Measurements from ENCODE around the gene TTLL11.

The TTLL11 gene

DNA sequence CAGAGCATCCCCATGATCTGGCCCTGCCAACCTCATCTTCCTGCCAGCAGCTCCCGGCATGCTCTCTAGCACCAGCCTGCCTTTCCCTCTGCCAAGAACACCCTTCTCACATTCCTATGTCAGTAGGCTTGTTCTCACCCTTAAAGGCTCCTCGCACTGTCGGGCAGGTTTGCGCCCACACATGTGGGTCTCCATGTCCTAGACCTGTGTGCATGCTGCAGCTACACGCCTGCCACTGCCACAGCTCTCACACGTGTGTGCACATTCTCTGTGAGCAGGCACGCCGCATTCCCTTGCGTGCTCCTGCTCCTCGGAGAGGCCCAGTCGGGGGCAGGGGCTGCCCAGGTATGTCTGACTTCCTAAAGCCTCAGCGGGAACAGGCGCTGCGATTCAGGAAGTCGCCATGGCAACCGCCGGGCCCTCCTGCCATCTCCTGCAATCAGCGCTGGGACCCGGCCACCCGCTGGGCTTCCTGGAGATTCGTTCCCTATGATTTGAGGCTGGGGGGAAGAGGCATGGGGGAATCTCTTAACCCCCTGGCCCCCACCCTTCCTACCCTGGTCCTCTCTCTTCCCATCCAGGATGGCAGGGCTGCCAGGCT, 38.4 kb upstream of the TTLL11 start:
- H3K4me1 ChIP-seq (ENCODE audit: control insufficient read depth in 2 of 2, insufficient read depth in 2 of 2, low read length in 2 of 2) = peaks cover 0 to under 1% of the 10 kb centered on the region in 2 donors
- H3K9me3 ChIP-seq (ENCODE audit: control insufficient read depth in 2 of 2, low read length in 2 of 2) = no peaks in the 10 kb centered on the region
- H3K27ac ChIP-seq (ENCODE audit: low read depth in 2 of 2, low read length in 2 of 2) = no peak overlapping the region
- peaks cover 4% of the 10 kb centered on the region in 2 donors for H3K27me3 ChIP-seq (ENCODE audit: control insufficient read depth in 2 of 2, insufficient read depth in 2 of 2, low read length in 2 of 2)
- H3K4me3 ChIP-seq (ENCODE audit: low read length in 2 of 2) = no peak overlapping the region
- no peaks in the 10 kb centered on the region for H3K36me3 ChIP-seq (ENCODE audit: control insufficient read depth in 2 of 2, insufficient read depth in 2 of 2, low read length in 2 of 2)
- H3K9ac ChIP-seq (ENCODE audit: low read depth in 1 of 2, low read length in 2 of 2) = no peak overlapping the region

- Histone ChIP-seq H3K36me3 (ENCODE audit: control insufficient read depth in 2 of 2, insufficient read depth in 2 of 2, low read length in 2 of 2) (no peaks in the 10 kb centered on the region), H3K27ac (ENCODE audit: low read depth in 2 of 2, low read length in 2 of 2) (no peak overlapping the region), H3K9me3 (ENCODE audit: control insufficient read depth in 2 of 2, low read length in 2 of 2) (no peaks in the 10 kb centered on the region), H3K27me3 (ENCODE audit: control insufficient read depth in 2 of 2, insufficient read depth in 2 of 2, low read length in 2 of 2) (peaks cover 10 to 11% of the 10 kb centered on the region in 2 donors), H3K4me1 (ENCODE audit: control insufficient read depth in 2 of 2, insufficient read depth in 2 of 2, low read length in 2 of 2) (peaks cover 0 to 7% of the 10 kb centered on the region in 2 donors), H3K4me3 (ENCODE audit: low read length in 2 of 2) (no peak overlapping the region), H3K9ac (ENCODE audit: low read depth in 1 of 2, low read length in 2 of 2) (no peak overlapping the region)
Measured at GRCh38 chr9:122130837-122131236, 37.7 kb upstream of the TTLL11 start.

GRCh38 chr9:122129969-122130368, 36.9 kb upstream of the TTLL11 start:
- Histone ChIP-seq H3K9me3 (ENCODE audit: control insufficient read depth in 2 of 2, low read length in 2 of 2) (no peaks in the 10 kb centered on the region), H3K4me3 (ENCODE audit: low read length in 2 of 2) (no peak overlapping the region), H3K9ac (ENCODE audit: low read depth in 1 of 2, low read length in 2 of 2) (no peak overlapping the region), H3K4me1 (ENCODE audit: control insufficient read depth in 2 of 2, insufficient read depth in 2 of 2, low read length in 2 of 2) (peaks cover 0 to 7% of the 10 kb centered on the region in 2 donors), H3K27ac (ENCODE audit: low read depth in 2 of 2, low read length in 2 of 2) (no peak overlapping the region), H3K36me3 (ENCODE audit: control insufficient read depth in 2 of 2, insufficient read depth in 2 of 2, low read length in 2 of 2) (no peaks in the 10 kb centered on the region), H3K27me3 (ENCODE audit: control insufficient read depth in 2 of 2, insufficient read depth in 2 of 2, low read length in 2 of 2) (peaks cover 17 to 18% of the 10 kb centered on the region in 2 donors)

- H3K9ac ChIP-seq (ENCODE audit: low read depth in 1 of 2, low read length in 2 of 2) = no peak overlapping the region
- H3K27ac ChIP-seq (ENCODE audit: low read depth in 2 of 2, low read length in 2 of 2) = no peak overlapping the region
- no peaks in the 10 kb centered on the region for H3K9me3 ChIP-seq (ENCODE audit: control insufficient read depth in 2 of 2, low read length in 2 of 2)
- peaks cover 0 to 7% of the 10 kb centered on the region in 2 donors for H3K4me1 ChIP-seq (ENCODE audit: control insufficient read depth in 2 of 2, insufficient read depth in 2 of 2, low read length in 2 of 2)
- peaks cover 17 to 18% of the 10 kb centered on the region in 2 donors for H3K27me3 ChIP-seq (ENCODE audit: control insufficient read depth in 2 of 2, insufficient read depth in 2 of 2, low read length in 2 of 2)
- no peak overlapping the region for H3K4me3 ChIP-seq (ENCODE audit: low read length in 2 of 2)
- no peaks in the 10 kb centered on the region for H3K36me3 ChIP-seq (ENCODE audit: control insufficient read depth in 2 of 2, insufficient read depth in 2 of 2, low read length in 2 of 2)
Measured at GRCh38 chr9:122128969-122129343, 35.8 kb upstream of the TTLL11 start.

DNA sequence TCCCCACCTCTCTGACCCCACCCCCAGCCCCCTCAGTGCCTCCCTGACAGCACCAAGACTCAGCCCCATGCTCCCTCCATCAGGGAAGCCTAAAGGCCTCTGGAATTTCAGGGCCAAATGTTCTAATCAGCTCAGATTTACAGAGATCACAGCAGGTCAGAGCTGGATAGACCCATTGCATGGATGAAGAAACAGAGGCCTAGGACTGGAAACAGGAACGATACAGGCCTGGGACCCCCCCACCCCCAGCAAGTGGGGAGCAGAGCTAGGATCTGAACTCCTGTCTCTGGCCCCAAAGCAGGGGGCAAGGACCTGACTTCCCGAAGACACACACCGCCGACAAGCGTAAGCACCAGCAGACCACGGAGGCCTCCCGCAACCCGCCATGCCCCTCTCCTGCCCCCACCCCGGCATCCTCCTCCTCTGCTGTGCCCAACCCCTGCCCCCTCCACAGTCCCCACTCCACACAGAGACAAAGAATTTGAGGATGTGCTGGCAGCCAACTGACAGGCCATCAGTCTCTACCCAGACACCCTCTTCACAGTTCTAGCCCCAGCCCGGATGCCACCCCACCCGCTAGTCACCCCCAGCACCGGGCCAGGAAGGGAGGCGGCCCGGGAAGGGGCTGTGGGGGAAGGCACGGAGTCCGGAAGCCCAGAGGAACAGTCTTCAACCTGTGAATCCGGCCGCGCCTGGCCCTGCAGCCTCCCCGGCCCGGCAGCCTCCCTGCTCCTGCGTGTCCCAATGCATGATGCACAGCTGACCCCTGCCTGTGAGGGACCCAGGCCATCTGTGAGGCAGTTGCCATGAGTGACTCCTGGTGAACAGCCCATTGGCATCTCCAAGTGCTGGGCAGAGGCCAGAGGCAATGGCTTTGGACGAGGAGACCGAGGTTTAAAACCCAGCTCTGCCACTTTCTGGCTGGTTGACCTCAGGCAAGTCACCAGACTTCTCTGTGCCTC, 35.2 kb upstream of the TTLL11 start:
- Histone ChIP-seq H3K4me1 (ENCODE audit: control insufficient read depth in 2 of 2, insufficient read depth in 2 of 2, low read length in 2 of 2) (peaks cover 0 to 7% of the 10 kb centered on the region in 2 donors), H3K4me3 (ENCODE audit: low read length in 2 of 2) (no peak overlapping the region), H3K9ac (ENCODE audit: low read depth in 1 of 2, low read length in 2 of 2) (no peak overlapping the region), H3K27ac (ENCODE audit: low read depth in 2 of 2, low read length in 2 of 2) (no peak overlapping the region), H3K27me3 (ENCODE audit: control insufficient read depth in 2 of 2, insufficient read depth in 2 of 2, low read length in 2 of 2) (peaks cover 17 to 18% of the 10 kb centered on the region in 2 donors), H3K9me3 (ENCODE audit: control insufficient read depth in 2 of 2, low read length in 2 of 2) (no peaks in the 10 kb centered on the region), H3K36me3 (ENCODE audit: control insufficient read depth in 2 of 2, insufficient read depth in 2 of 2, low read length in 2 of 2) (no peaks in the 10 kb centered on the region)

GRCh38 chr9:122127396-122127798, 34.3 kb upstream of the TTLL11 start:
- Histone ChIP-seq H3K27me3 (ENCODE audit: control insufficient read depth in 2 of 2, insufficient read depth in 2 of 2, low read length in 2 of 2) (peaks cover 17 to 18% of the 10 kb centered on the region in 2 donors), H3K9me3 (ENCODE audit: control insufficient read depth in 2 of 2, low read length in 2 of 2) (no peaks in the 10 kb centered on the region), H3K4me3 (ENCODE audit: low read length in 2 of 2) (no peak overlapping the region), H3K9ac (ENCODE audit: low read depth in 1 of 2, low read length in 2 of 2) (no peak overlapping the region), H3K27ac (ENCODE audit: low read depth in 2 of 2, low read length in 2 of 2) (no peak overlapping the region), H3K4me1 (ENCODE audit: control insufficient read depth in 2 of 2, insufficient read depth in 2 of 2, low read length in 2 of 2) (peaks cover 0 to 7% of the 10 kb centered on the region in 2 donors), H3K36me3 (ENCODE audit: control insufficient read depth in 2 of 2, insufficient read depth in 2 of 2, low read length in 2 of 2) (no peaks in the 10 kb centered on the region)

- Histone ChIP-seq H3K4me3 (ENCODE audit: low read length in 2 of 2) (no peak overlapping the region), H3K36me3 (ENCODE audit: control insufficient read depth in 2 of 2, insufficient read depth in 2 of 2, low read length in 2 of 2) (no peaks in the 10 kb centered on the region), H3K4me1 (ENCODE audit: control insufficient read depth in 2 of 2, insufficient read depth in 2 of 2, low read length in 2 of 2) (peaks cover 0 to 7% of the 10 kb centered on the region in 2 donors), H3K27me3 (ENCODE audit: control insufficient read depth in 2 of 2, insufficient read depth in 2 of 2, low read length in 2 of 2) (peaks cover 17 to 18% of the 10 kb centered on the region in 2 donors), H3K9me3 (ENCODE audit: control insufficient read depth in 2 of 2, low read length in 2 of 2) (no peaks in the 10 kb centered on the region), H3K27ac (ENCODE audit: low read depth in 2 of 2, low read length in 2 of 2) (no peak overlapping the region), H3K9ac (ENCODE audit: low read depth in 1 of 2, low read length in 2 of 2) (no peak overlapping the region)
Measured at GRCh38 chr9:122126331-122127261, 33.5 kb upstream of the TTLL11 start.

- no peak overlapping the region for H3K9ac ChIP-seq (ENCODE audit: low read depth in 1 of 2, low read length in 2 of 2)
- no peak overlapping the region for H3K27ac ChIP-seq (ENCODE audit: low read depth in 2 of 2, low read length in 2 of 2)
- H3K27me3 ChIP-seq (ENCODE audit: control insufficient read depth in 2 of 2, insufficient read depth in 2 of 2, low read length in 2 of 2) = peaks cover 14 to 17% of the 10 kb centered on the region in 2 donors
- no peak overlapping the region for H3K4me3 ChIP-seq (ENCODE audit: low read length in 2 of 2)
- peaks cover 0 to 7% of the 10 kb centered on the region in 2 donors for H3K4me1 ChIP-seq (ENCODE audit: control insufficient read depth in 2 of 2, insufficient read depth in 2 of 2, low read length in 2 of 2)
- no peaks in the 10 kb centered on the region for H3K9me3 ChIP-seq (ENCODE audit: control insufficient read depth in 2 of 2, low read length in 2 of 2)
- no peaks in the 10 kb centered on the region for H3K36me3 ChIP-seq (ENCODE audit: control insufficient read depth in 2 of 2, insufficient read depth in 2 of 2, low read length in 2 of 2)
Measured at GRCh38 chr9:122125509-122126330, 32.6 kb upstream of the TTLL11 start.

GRCh38 chr9:122125158-122125508, 32.0 kb upstream of the TTLL11 start:
- H3K27ac ChIP-seq (ENCODE audit: low read depth in 2 of 2, low read length in 2 of 2) = no peak overlapping the region
- H3K36me3 ChIP-seq (ENCODE audit: control insufficient read depth in 2 of 2, insufficient read depth in 2 of 2, low read length in 2 of 2) = no peaks in the 10 kb centered on the region
- H3K9ac ChIP-seq (ENCODE audit: low read depth in 1 of 2, low read length in 2 of 2) = no peak overlapping the region
- no peak overlapping the region for H3K4me3 ChIP-seq (ENCODE audit: low read length in 2 of 2)
- no peaks in the 10 kb centered on the region for H3K9me3 ChIP-seq (ENCODE audit: control insufficient read depth in 2 of 2, low read length in 2 of 2)
- H3K4me1 ChIP-seq (ENCODE audit: control insufficient read depth in 2 of 2, insufficient read depth in 2 of 2, low read length in 2 of 2) = peaks cover 0 to 7% of the 10 kb centered on the region in 2 donors
- peaks cover 14 to 17% of the 10 kb centered on the region in 2 donors for H3K27me3 ChIP-seq (ENCODE audit: control insufficient read depth in 2 of 2, insufficient read depth in 2 of 2, low read length in 2 of 2)

All from mucosa of rectum (tissue), 2 donors.